Gastrocnemius medialis (tissue), 4 donors: Measurements from ENCODE around the gene MECP2.

Experiments
- CTCF ChIP-seq, 5 experiments: fragments of 450-650 bp in 3 of 5; fragments of 200-600 bp in 2 of 5; sonication (generic) in 2 of 5; IDR thresholded peaks in 4 of 5; conservative IDR thresholded peaks in 1 of 5; 1 replicate in 4 of 5; 2 replicates in 1 of 5; pipeline ENCODE4 v1.5.1; 2016 to 2019; ENCODE audit warnings: antibody characterized with exemption in 5 of 5, mild to moderate bottlenecking in 3 of 5, moderate library complexity in 3 of 5
- POLR2A ChIP-seq, 2 donors: fragments of 450-650 bp; IDR thresholded peaks; one replicate each; pipeline ENCODE4 v1.6.1; 2017; ENCODE audit warnings: antibody characterized with exemption in 2 of 2, mild to moderate bottlenecking in 2 of 2, moderate library complexity in 2 of 2

DNA sequence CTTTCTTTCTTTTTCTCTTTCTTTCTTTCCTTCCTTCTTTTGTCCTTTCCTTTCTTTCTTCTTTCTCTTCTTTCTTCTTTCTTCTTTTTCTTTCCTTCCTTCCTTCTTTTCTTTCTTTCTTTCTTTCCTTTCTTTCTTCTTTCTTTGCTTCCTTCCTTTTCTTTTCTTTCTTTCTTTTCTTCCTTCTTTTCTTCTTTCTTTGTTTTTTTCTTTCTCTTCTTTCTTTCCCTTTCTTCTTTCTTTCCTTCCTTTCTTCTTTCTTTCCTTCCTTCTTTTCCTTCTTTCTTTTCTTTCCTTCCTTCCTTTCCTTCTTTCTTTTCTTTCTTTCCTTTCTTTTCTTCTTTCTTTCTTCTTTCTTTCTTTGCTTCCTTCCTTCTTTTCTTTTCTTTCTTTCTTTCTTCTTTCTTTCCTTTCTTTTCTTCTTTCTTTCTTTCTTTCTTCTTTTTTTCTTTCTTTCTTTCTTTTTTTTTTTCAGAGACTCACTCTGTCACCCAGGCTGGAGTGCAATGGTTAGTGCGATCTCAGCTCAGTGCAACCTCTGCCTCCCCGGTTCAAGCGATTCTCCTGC lies 106.4 kb downstream of the MECP2 start:
- TF ChIP-seq CTCF (IDR thresholded peaks at IDR 0.05 in 4 of 5, conservative IDR thresholded peaks at IDR 0.05 in 1 of 5) (no peak), POLR2A (IDR thresholded peaks at IDR 0.05) (no peak)
